Testis (tissue), 3 donors: Measurements from ENCODE around the gene DCHS2. TPM values are rescaled to one million over a fixed set of nuclear protein-coding genes. Genes with fewer than 3 reads are reported as not detected.

Experiments
- DNase-seq: peaks from one replicate; pipeline ENCODE4 v3.0.0-alpha.2; 2019
- H3K27ac ChIP-seq, 2 donors: fragments of 200-600 bp; sonication (generic); one replicate each; pipeline ENCODE4 v1.5.1; 2019
- H3K27me3 ChIP-seq: fragments of 200-600 bp; sonication (generic); one replicate; pipeline ENCODE4 v1.5.1; 2019
- H3K36me3 ChIP-seq: fragments of 200-600 bp; sonication (generic); one replicate; pipeline ENCODE4 v1.5.1; 2017; ENCODE audit warnings: low read depth; ENCODE audit errors: missing control alignments
- H3K4me1 ChIP-seq: fragments of 200-600 bp; sonication (generic); one replicate; pipeline ENCODE4 v1.5.1; 2019
- H3K4me3 ChIP-seq, 2 donors: fragments of 200-600 bp; sonication (generic); one replicate each; pipeline ENCODE4 v1.5.1; 2017 to 2019
- H3K9me3 ChIP-seq: fragments of 200-600 bp; sonication (generic); one replicate; pipeline ENCODE4 v1.5.1; 2017
- POLR2A ChIP-seq: fragments of 450-650 bp; IDR thresholded peaks from one replicate; pipeline ENCODE4 v1.6.1; 2017; ENCODE audit warnings: antibody characterized with exemption, mild to moderate bottlenecking, moderate library complexity
- WGBS, 2 donors: methylation state at CpG; one replicate each; pipeline ENCODE4 v1.1.5; 2018; 5-methylcytosine and 5-hydroxymethylcytosine counted together
- intact Hi-C: fragments of 100-400 bp; cut with DNase I; formaldehyde crosslinking; loops from one replicate; pipeline ENCODE4 v1.15.1; 2023; ENCODE audit warnings: low total_unique reads
- polyA plus RNA-seq: library from polyadenylated mRNA; stranded (reverse); fragments of 350-450 nt; fragmentation: Illumina TruSeq; extraction: RNeasy Lipid Tissue Mini Kit (QIAGEN cat#74804); gene quantifications from one replicate; pipeline ENCODE4 v1.2.3, GENCODE V29; 2014; ENCODE audit warnings: low read depth, low replicate concordance; ENCODE audit not compliant: insufficient read depth
- total RNA-seq, 2 donors: library from RNA; depleted of rRNA; stranded (reverse); fragments of >200 nt; gene quantifications; one replicate each; pipeline ENCODE4 v1.2.3, GENCODE V29; 2016
- TF ChIP-seq, protein P1 (sequence below), 3 experiments: fragments of 450-650 bp in 2 of 3; fragments of 200-600 bp in 1 of 3; sonication (generic) in 1 of 3; IDR thresholded peaks; one replicate each; pipeline ENCODE4 v1.5.1; 2016 to 2019; ENCODE audit warnings: antibody characterized with exemption in 3 of 3, mild to moderate bottlenecking in 2 of 3, moderate library complexity in 1 of 3

The DCHS2 gene
- total and polyA plus RNA-seq, 3 donors from 2014 or later: 2.4 to 6.5 (median 4.7) TPM

DNA sequence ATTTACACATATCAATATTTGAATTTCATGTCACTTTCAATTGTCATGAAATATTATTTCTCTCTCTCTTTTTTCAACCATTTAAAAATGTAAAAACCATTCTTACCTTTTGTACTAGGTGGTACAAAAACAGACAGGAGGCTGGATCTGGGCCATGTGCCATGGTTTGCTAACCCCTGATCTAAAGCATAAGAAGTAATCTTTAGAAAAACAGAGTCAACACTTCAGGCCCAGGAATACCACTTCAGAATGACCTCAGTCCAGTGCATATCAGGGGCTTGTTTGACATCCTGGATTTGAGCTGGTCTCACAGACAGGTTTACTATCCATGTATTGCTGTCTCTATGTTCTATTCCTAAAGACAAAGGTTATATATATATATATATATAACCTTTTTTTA is 102.5 kb downstream of the DCHS2 start:
- TF ChIP-seq POLR2A: no peak
- TF ChIP-seq, protein P1, sequence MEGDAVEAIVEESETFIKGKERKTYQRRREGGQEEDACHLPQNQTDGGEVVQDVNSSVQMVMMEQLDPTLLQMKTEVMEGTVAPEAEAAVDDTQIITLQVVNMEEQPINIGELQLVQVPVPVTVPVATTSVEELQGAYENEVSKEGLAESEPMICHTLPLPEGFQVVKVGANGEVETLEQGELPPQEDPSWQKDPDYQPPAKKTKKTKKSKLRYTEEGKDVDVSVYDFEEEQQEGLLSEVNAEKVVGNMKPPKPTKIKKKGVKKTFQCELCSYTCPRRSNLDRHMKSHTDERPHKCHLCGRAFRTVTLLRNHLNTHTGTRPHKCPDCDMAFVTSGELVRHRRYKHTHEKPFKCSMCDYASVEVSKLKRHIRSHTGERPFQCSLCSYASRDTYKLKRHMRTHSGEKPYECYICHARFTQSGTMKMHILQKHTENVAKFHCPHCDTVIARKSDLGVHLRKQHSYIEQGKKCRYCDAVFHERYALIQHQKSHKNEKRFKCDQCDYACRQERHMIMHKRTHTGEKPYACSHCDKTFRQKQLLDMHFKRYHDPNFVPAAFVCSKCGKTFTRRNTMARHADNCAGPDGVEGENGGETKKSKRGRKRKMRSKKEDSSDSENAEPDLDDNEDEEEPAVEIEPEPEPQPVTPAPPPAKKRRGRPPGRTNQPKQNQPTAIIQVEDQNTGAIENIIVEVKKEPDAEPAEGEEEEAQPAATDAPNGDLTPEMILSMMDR (IDR thresholded peaks at IDR 0.05): no peak
- Histone ChIP-seq H3K4me1 (no peaks in the 10 kb centered on the region), H3K27me3 (no peaks in the 10 kb centered on the region), H3K27ac (no peak overlapping the region), H3K9me3 (no peaks in the 10 kb centered on the region), H3K36me3 (no peaks in the 10 kb centered on the region), H3K4me3 (no peak overlapping the region)
- no peak for DNase-seq
- intact Hi-C loops: no loop called here

DNA sequence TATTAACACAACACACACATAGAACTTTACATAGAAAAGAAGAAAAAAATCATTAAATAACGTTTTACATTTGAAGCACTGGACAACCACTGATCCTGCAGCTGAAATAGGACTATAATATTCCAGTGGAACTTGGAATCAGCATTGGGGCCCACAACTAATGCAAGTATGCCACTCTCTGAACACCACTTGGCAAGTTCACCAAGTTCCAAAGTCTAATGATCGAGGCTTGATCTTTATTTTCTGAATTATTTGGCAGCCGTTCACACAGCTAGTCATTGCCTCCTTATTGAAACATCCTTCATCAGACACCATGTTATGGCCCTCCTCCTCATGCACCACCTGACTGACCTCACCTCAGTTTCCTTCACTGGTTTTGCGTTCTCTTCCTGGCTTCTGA is 107.6 kb downstream of the DCHS2 start:
- 82 to 88% methylated on average over 4 of the region's 4 CpGs for WGBS, 2 donors
- intact Hi-C loops: no loop called here
- no peak overlapping the region for H3K4me3 ChIP-seq

DNA sequence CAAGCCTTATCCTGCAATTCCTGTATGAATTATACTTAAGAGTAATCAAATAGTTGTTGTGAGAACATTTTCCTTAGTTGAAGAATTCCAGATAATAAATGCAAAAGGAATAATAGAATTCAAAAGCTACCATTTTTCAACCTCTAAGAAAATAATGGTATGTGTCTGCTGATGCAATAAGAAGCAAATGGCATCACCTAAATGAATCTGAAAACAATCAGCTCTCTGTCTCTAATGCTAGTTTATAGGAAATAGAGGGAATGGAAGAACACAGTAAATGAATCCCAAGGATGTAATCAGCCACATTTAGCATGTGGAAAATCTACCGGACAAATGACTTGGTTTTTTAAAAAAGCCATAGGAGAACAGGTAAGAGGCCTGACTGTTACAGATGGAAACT is 115.1 kb downstream of the DCHS2 start:
- Histone ChIP-seq H3K4me1 (no peaks in the 10 kb centered on the region), H3K4me3 (no peak overlapping the region), H3K36me3 (no peaks in the 10 kb centered on the region), H3K27ac (no peak overlapping the region), H3K27me3 (no peaks in the 10 kb centered on the region), H3K9me3 (no peaks in the 10 kb centered on the region)
- 84 to 91% methylated on average over 1 of the region's 1 CpG for WGBS, 2 donors
- intact Hi-C loops: no loop called here
- TF ChIP-seq, protein P1 (IDR thresholded peaks at IDR 0.05): no peak
- no peak for TF ChIP-seq POLR2A
- no peak for DNase-seq

More for the DNA sequence above, 107.6 kb downstream of the DCHS2 start:
- Histone ChIP-seq H3K36me3 (no peaks in the 10 kb centered on the region), H3K9me3 (no peaks in the 10 kb centered on the region), H3K27ac (no peak overlapping the region), H3K4me1 (no peaks in the 10 kb centered on the region), H3K27me3 (no peaks in the 10 kb centered on the region)
- no peak for TF ChIP-seq POLR2A
- TF ChIP-seq, protein P1 (IDR thresholded peaks at IDR 0.05): no peak
- no peak for DNase-seq

DNA sequence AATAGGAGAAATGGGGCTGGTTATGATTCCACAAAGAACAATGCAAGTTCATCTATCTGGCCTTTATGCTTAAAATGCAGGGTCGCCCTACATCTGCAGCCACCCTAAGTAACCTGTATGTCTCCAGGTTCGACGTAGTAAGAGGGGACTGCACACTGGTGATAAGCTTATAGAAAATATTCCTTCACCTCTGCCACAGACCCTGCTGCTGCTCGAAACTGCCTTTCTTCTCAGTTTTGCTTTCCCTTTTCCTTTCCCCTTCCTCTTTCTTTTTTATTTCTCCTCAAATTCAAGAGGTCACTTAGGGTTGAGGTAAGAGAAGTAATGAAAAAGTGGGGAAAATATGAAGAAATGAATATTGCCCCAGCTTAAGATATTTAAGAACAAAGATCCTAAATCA is 123.5 kb downstream of the DCHS2 start:
- Histone ChIP-seq H3K36me3 (no peaks in the 10 kb centered on the region), H3K9me3 (no peaks in the 10 kb centered on the region), H3K4me3 (no peak overlapping the region), H3K4me1 (peaks cover 4% of the 10 kb centered on the region), H3K27me3 (no peaks in the 10 kb centered on the region), H3K27ac (no peak overlapping the region)
- no peak for TF ChIP-seq POLR2A
- TF ChIP-seq, protein P1 (IDR thresholded peaks at IDR 0.05): no peak
- WGBS, 2 donors: 88% methylated on average over 4 of the region's 4 CpGs
- intact Hi-C loops: no loop called here
- DNase-seq: no peak

DNA sequence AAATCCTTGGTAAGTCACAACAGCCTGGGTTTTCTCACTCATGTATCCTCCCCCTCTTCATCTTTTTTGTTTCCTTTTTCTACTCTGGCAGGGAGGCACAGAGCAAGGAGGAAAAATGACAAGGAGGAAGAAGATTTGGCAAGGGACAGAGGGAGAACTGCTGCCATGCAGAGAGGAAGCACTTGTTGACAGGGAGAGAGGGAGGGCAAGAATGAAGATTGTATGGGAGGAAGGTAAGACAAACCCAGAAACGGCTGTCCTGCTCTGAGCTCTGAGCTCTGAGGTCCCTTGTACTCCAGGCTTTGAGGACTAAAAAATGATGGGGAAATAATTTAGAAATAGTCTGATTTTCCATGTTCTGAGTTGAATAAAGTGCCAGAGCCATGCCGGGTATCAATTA is 123.9 kb downstream of the DCHS2 start:
- intact Hi-C loops: no loop called here
- DNase-seq: no peak
- no peak overlapping the region for H3K4me3 ChIP-seq
- no peaks in the 10 kb centered on the region for H3K27me3 ChIP-seq
- H3K27ac ChIP-seq: no peak overlapping the region
- H3K36me3 ChIP-seq: no peaks in the 10 kb centered on the region
- WGBS, 2 donors: 59 to 60% methylated on average over 2 of the region's 2 CpGs
- TF ChIP-seq POLR2A: no peak
- TF ChIP-seq, protein P1 (IDR thresholded peaks at IDR 0.05): no peak
- H3K4me1 ChIP-seq: peaks cover 4% of the 10 kb centered on the region
- no peaks in the 10 kb centered on the region for H3K9me3 ChIP-seq
